Measurements from ENCODE around the gene LAMB3.

The LAMB3 gene

GRCh38 chr1:209662879-209663327, 10.7 kb upstream of the LAMB3 start:
- H3K4me3 ChIP-seq (ENCODE audit: low read depth, low read length), result no peak overlapping the region
- no peak for DNase-seq (ENCODE audit: low read depth)
- TF ChIP-seq CTCF (IDR thresholded peaks at IDR 0.05; ENCODE audit: control insufficient read depth, extremely low read depth, insufficient read depth), result no peak

DNA sequence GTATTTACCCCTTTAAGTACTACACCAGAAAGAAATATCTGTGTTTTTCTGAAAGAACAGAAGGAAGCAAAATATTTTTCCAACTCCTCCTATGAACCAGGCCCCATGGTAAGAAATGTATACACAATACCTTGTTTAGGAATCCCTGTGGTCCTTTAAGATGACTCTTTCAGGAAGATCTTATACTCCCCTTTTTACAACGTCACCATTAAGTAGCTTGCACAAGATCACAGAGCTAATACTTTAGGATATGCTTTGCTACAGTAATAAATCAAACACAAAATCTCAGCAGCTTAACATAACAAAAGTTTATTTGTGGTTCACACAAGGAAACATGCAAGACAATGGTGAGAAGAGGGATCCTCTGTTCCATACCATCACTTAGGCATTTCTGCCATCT, 8.8 kb upstream of the LAMB3 start:
- no peak overlapping the region for H3K4me3 ChIP-seq (ENCODE audit: low read depth, low read length)
- no peak for DNase-seq (ENCODE audit: low read depth)
- TF ChIP-seq CTCF (IDR thresholded peaks at IDR 0.05; ENCODE audit: control insufficient read depth, extremely low read depth, insufficient read depth), result no peak

- TF ChIP-seq CTCF (IDR thresholded peaks at IDR 0.05; ENCODE audit: control insufficient read depth, extremely low read depth, insufficient read depth), result no peak
- H3K4me3 ChIP-seq (ENCODE audit: low read depth, low read length), result no peak overlapping the region
- no peak for DNase-seq (ENCODE audit: low read depth)
These were observed 7.7 kb upstream of the LAMB3 start for GRCh38 chr1:209659909-209660308.

DNA sequence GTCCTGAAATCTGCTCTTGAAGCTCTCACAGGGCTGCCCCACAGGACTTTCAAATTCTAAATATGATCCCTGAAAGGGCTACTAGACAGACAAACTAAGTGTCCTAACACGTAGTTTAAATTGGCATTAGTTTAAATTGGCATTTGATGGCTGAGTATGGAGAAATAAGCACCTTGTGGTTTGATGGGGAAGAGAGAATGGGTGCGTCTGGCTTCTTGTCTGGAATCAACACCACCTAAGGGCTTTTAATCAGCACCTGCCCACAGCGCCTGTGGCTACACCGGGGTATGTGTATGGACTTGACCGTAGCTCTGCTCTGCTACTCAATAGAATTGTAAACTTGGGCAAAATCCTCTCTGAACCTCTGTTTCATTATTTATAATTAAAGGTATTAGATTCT, 5.7 kb upstream of the LAMB3 start:
- TF ChIP-seq CTCF (IDR thresholded peaks at IDR 0.05; ENCODE audit: control insufficient read depth, extremely low read depth, insufficient read depth), result no peak
- no peak overlapping the region for H3K4me3 ChIP-seq (ENCODE audit: low read depth, low read length)
- no peak for DNase-seq (ENCODE audit: low read depth)

DNA sequence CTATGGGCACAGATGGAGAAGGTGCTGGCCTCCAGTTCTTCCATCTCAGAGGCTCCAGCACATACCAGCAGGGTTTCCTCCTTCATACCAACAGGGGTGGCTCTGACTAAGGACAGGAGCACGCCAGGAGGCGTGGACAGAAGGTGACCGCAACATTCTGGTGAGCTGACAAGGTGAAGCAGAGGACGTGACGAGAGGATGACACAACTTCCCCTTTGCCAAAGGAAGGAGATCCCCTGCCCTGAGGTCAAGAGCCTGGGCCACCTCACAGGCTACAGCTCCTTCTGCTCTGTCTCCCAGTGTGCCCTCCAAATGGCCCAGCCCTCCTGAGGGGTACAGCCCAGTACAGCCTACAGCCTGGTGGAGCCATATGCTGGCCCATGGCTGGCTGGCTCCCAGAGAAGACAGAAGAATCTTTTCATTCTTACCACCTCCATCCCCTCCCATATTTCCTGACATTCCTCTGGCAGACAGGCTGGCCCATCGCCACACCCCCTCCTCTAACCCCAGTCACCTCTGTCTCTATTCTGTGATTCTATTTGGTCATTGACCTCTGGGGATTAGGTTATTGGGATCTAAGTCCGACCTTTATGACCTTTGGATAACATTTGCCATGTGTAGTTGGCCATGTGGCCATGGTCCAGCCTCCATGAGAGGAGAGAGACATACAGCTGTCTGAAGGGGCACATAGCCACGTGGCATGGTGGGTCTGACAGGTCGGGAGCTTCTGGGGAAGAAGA, 5.1 kb upstream of the LAMB3 start:
- no peak for TF ChIP-seq CTCF (IDR thresholded peaks at IDR 0.05; ENCODE audit: control insufficient read depth, extremely low read depth, insufficient read depth)
- no peak overlapping the region for H3K4me3 ChIP-seq (ENCODE audit: low read depth, low read length)
- DNase-seq (ENCODE audit: low read depth), result no peak

GRCh38 chr1:209655411-209656231, 3.4 kb upstream of the LAMB3 start:
- DNase-seq (ENCODE audit: low read depth), result no peak
- H3K4me3 ChIP-seq (ENCODE audit: low read depth, low read length), result no peak overlapping the region
- TF ChIP-seq CTCF (IDR thresholded peaks at IDR 0.05; ENCODE audit: control insufficient read depth, extremely low read depth, insufficient read depth), result no peak

Data from LNCaP clone FGC (cell line).